GM12891 (cell line): Measurements from ENCODE around the gene TSHZ2.

Experiments
- POLR2AphosphoS5 ChIP-seq: IDR thresholded peaks from 2 replicates; pipeline ENCODE4 v1.6.1; 2011; ENCODE audit warnings: low read depth, low read length, control low read depth
- POU2F2 ChIP-seq: IDR thresholded peaks from 2 replicates; pipeline ENCODE4 v1.6.1; 2011; ENCODE audit warnings: low read depth, mild to moderate bottlenecking, control low read depth, low read length, moderate library complexity

GRCh38 chr20:53222932-53223331 is 250.8 kb downstream of the TSHZ2 start:
- TF ChIP-seq POU2F2 (no peak), POLR2AphosphoS5 (no peak)
